HEK293 (cell line): Measurements from ENCODE around the gene SNAI1.
A peak's percentile ranks its signal among the peaks of the same experiment; 100 is the strongest.

Experiments used
- CTCF ChIA-PET: fragments of 350-600 bp; formaldehyde crosslinking; extraction: SDS; loops from one replicate; lab custom pipeline; 2021; ENCODE audit warnings: antibody characterized with exemption; lab: Yijun Ruan, JAX
- POLR2A ChIA-PET: fragments of 300-600 bp; formaldehyde crosslinking; extraction: SDS; loops from one replicate; lab custom pipeline; 2020; ENCODE audit warnings: antibody characterized with exemption, inconsistent platforms; lab: Yijun Ruan, JAX
- H3K27ac ChIP-seq: fragments of 200-500 bp; sonication (Bioruptor generic); 2 replicates; pipeline ENCODE4 v1.5.1; 2014; ENCODE audit warnings: low read depth, low read length, control low read depth, inconsistent platforms; ENCODE audit errors: extremely low read depth
- H3K36me3 ChIP-seq, 2 experiments: fragments of 200-500 bp in 1 of 2; sonication (Bioruptor generic) in 1 of 2; 1 replicate in 1 of 2; 2 replicates in 1 of 2; pipeline ENCODE4 v1.5.1; 2014 to 2017; ENCODE audit warnings: inconsistent platforms in 2 of 2, low read length in 2 of 2; ENCODE audit not compliant: control insufficient read depth in 2 of 2, insufficient read depth in 1 of 2
- H3K4me1 ChIP-seq: fragments of 200-500 bp; sonication (Bioruptor generic); 2 replicates; pipeline ENCODE4 v1.5.1; 2014; ENCODE audit warnings: mild to moderate bottlenecking, low read length, inconsistent platforms; ENCODE audit not compliant: control insufficient read depth, insufficient read depth
- H3K4me3 ChIP-seq: 2 replicates; pipeline ENCODE4 v1.5.1; 2011; ENCODE audit warnings: low read depth, mild to moderate bottlenecking, control low read depth, low read length, moderate library complexity
- H3K9me3 ChIP-seq: fragments of 200-500 bp; sonication (Bioruptor generic); 2 replicates; pipeline ENCODE4 v1.5.1; 2014; ENCODE audit warnings: low read depth, low read length, inconsistent platforms; ENCODE audit not compliant: control insufficient read depth, insufficient read depth
- GLIS1 ChIP-seq: fragments of 450-650 bp; formaldehyde crosslinking; IDR thresholded peaks from 2 replicates; pipeline ENCODE4 v1.5.1; 2016; ENCODE audit warnings: missing biosample characterization, missing genetic modification characterization
- IKZF3 ChIP-seq: fragments of 450-650 bp; IDR thresholded peaks from 2 replicates; pipeline ENCODE4 v1.5.0; 2018; ENCODE audit warnings: missing biosample characterization, mild to moderate bottlenecking, missing genetic modification characterization, moderate library complexity
- REPIN1 ChIP-seq: fragments of 450-650 bp; formaldehyde crosslinking; IDR thresholded peaks from 2 replicates; pipeline ENCODE4 v1.5.1; 2017; ENCODE audit warnings: missing biosample characterization, missing genetic modification characterization, low read depth
- SCRT1 ChIP-seq: fragments of 450-650 bp; formaldehyde crosslinking; IDR thresholded peaks from 2 replicates; pipeline ENCODE4 v1.5.1; 2016; ENCODE audit warnings: missing biosample characterization, missing genetic modification characterization, borderline replicate concordance
- ZBTB10 ChIP-seq: fragments of 450-650 bp; formaldehyde crosslinking; IDR thresholded peaks from 2 replicates; pipeline ENCODE4 v1.5.1; 2016; ENCODE audit warnings: missing biosample characterization, missing genetic modification characterization
- ZBTB7A ChIP-seq: fragments of 450-650 bp; formaldehyde crosslinking; IDR thresholded peaks from 2 replicates; pipeline ENCODE4 v1.5.1; 2016; ENCODE audit warnings: low read depth, missing biosample characterization, missing genetic modification characterization
- ZFP69B ChIP-seq: fragments of 450-650 bp; formaldehyde crosslinking; IDR thresholded peaks from 2 replicates; pipeline ENCODE4 v1.5.1; 2016; ENCODE audit warnings: missing biosample characterization, missing genetic modification characterization
- ZIC2 ChIP-seq: fragments of 450-650 bp; formaldehyde crosslinking; IDR thresholded peaks from 2 replicates; pipeline ENCODE4 v1.5.1; 2016; ENCODE audit warnings: missing biosample characterization, missing genetic modification characterization
- ZNF175 ChIP-seq: fragments of 450-650 bp; formaldehyde crosslinking; IDR thresholded peaks from 2 replicates; pipeline ENCODE4 v1.5.1; 2016; ENCODE audit warnings: missing biosample characterization, missing genetic modification characterization
- ZNF202 ChIP-seq: fragments of 450-650 bp; formaldehyde crosslinking; IDR thresholded peaks from 2 replicates; pipeline ENCODE4 v1.5.1; 2016; ENCODE audit warnings: missing biosample characterization, missing genetic modification characterization, borderline replicate concordance
- ZNF221 ChIP-seq: fragments of 450-650 bp; formaldehyde crosslinking; IDR thresholded peaks from 2 replicates; pipeline ENCODE4 v1.5.1; 2017; ENCODE audit warnings: missing biosample characterization, missing genetic modification characterization, borderline replicate concordance
- ZNF311 ChIP-seq: fragments of 450-650 bp; formaldehyde crosslinking; IDR thresholded peaks from 2 replicates; pipeline ENCODE4 v1.5.1; 2017; ENCODE audit warnings: missing biosample characterization, missing genetic modification characterization, borderline replicate concordance
- ZNF510 ChIP-seq: fragments of 450-650 bp; formaldehyde crosslinking; IDR thresholded peaks from 2 replicates; pipeline ENCODE4 v1.5.1; 2018; ENCODE audit warnings: mild to moderate bottlenecking, missing genetic modification characterization, missing biosample characterization; ENCODE audit not compliant: insufficient replicate concordance
- ZNF585B ChIP-seq: fragments of 450-650 bp; formaldehyde crosslinking; IDR thresholded peaks from 2 replicates; pipeline ENCODE4 v1.5.1; 2016; ENCODE audit warnings: missing biosample characterization, missing genetic modification characterization
- ZNF600 ChIP-seq: fragments of 450-650 bp; formaldehyde crosslinking; IDR thresholded peaks from 2 replicates; pipeline ENCODE4 v1.5.1; 2016; ENCODE audit warnings: missing biosample characterization, missing genetic modification characterization
- ZNF624 ChIP-seq: fragments of 450-650 bp; formaldehyde crosslinking; IDR thresholded peaks from 2 replicates; pipeline ENCODE4 v1.5.1; 2017; ENCODE audit warnings: missing biosample characterization, missing genetic modification characterization
- ZNF658 ChIP-seq: fragments of 450-650 bp; formaldehyde crosslinking; IDR thresholded peaks from 2 replicates; pipeline ENCODE4; 2016; ENCODE audit warnings: missing biosample characterization, missing genetic modification characterization
- ZNF677 ChIP-seq: fragments of 450-650 bp; IDR thresholded peaks from 2 replicates; pipeline ENCODE4 v1.5.0; 2018; ENCODE audit warnings: missing biosample characterization, mild to moderate bottlenecking, missing genetic modification characterization, moderate library complexity
- ZNF768 ChIP-seq: fragments of 450-650 bp; formaldehyde crosslinking; IDR thresholded peaks from 2 replicates; pipeline ENCODE4 v1.5.1; 2018; ENCODE audit warnings: missing biosample characterization, mild to moderate bottlenecking, missing genetic modification characterization
- ZNF830 ChIP-seq: fragments of 450-650 bp; IDR thresholded peaks from 2 replicates; pipeline ENCODE4 v1.5.0; 2018; ENCODE audit warnings: missing biosample characterization, missing genetic modification characterization, low read depth, mild to moderate bottlenecking, moderate library complexity
- ZSCAN16 ChIP-seq: fragments of 450-650 bp; formaldehyde crosslinking; IDR thresholded peaks from 2 replicates; pipeline ENCODE4 v1.5.1; 2016; ENCODE audit warnings: missing biosample characterization, missing genetic modification characterization
- TF ChIP-seq, protein P1 (sequence below): fragments of 450-650 bp; formaldehyde crosslinking; IDR thresholded peaks from 2 replicates; pipeline ENCODE4 v1.5.1; 2017; ENCODE audit warnings: missing biosample characterization, missing genetic modification characterization
- TF ChIP-seq, protein P2 (sequence below): fragments of 450-650 bp; formaldehyde crosslinking; IDR thresholded peaks from 2 replicates; pipeline ENCODE4 v1.5.1; 2017; ENCODE audit warnings: missing biosample characterization, missing genetic modification characterization
- TF ChIP-seq, protein P3 (sequence below): fragments of 450-650 bp; formaldehyde crosslinking; IDR thresholded peaks from 2 replicates; pipeline ENCODE4 v1.5.1; 2016; ENCODE audit warnings: missing biosample characterization, missing genetic modification characterization

Gene SNAI1

DNA sequence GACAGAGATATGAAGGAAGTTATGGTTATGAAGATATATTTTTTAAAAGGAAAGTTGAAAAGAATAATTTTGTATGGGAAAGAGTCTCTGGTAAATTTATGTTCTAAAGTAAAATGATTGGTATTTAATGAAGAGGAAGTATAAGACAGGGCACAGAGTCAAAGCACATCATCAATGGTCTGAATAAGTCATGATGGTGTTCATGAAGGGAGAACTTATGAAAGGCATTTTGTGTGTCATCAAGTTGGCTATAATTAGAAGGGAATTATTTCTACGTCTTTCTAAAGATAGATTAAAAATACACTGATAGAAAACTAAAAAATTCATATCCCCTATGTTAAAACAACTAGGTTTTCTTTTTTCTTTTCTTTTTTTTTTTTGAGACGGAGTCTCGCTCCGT lies 21.4 kb upstream of the SNAI1 start:
- no peak overlapping the region for H3K27ac ChIP-seq
- H3K9me3 ChIP-seq, result no peaks in the 10 kb centered on the region
- TF ChIP-seq ZNF830 (tag by site-specific recombination), result no peak
- TF ChIP-seq REPIN1 (tag by site-specific recombination), result no peak
- TF ChIP-seq, protein P1, sequence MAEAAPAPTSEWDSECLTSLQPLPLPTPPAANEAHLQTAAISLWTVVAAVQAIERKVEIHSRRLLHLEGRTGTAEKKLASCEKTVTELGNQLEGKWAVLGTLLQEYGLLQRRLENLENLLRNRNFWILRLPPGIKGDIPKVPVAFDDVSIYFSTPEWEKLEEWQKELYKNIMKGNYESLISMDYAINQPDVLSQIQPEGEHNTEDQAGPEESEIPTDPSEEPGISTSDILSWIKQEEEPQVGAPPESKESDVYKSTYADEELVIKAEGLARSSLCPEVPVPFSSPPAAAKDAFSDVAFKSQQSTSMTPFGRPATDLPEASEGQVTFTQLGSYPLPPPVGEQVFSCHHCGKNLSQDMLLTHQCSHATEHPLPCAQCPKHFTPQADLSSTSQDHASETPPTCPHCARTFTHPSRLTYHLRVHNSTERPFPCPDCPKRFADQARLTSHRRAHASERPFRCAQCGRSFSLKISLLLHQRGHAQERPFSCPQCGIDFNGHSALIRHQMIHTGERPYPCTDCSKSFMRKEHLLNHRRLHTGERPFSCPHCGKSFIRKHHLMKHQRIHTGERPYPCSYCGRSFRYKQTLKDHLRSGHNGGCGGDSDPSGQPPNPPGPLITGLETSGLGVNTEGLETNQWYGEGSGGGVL (tag by site-specific recombination), result no peak
- TF ChIP-seq ZNF677 (tag by site-specific recombination), result no peak
- no peak for TF ChIP-seq ZFP69B (tag by site-specific recombination)
- no peak for TF ChIP-seq ZNF221 (tag by site-specific recombination)
- TF ChIP-seq GLIS1 (tag by site-specific recombination), result no peak
- TF ChIP-seq ZNF175 (tag by site-specific recombination), result no peak
- no peak for TF ChIP-seq ZNF658 (tag by site-specific recombination)
- TF ChIP-seq ZNF311 (tag by site-specific recombination), result no peak
- TF ChIP-seq, protein P2, sequence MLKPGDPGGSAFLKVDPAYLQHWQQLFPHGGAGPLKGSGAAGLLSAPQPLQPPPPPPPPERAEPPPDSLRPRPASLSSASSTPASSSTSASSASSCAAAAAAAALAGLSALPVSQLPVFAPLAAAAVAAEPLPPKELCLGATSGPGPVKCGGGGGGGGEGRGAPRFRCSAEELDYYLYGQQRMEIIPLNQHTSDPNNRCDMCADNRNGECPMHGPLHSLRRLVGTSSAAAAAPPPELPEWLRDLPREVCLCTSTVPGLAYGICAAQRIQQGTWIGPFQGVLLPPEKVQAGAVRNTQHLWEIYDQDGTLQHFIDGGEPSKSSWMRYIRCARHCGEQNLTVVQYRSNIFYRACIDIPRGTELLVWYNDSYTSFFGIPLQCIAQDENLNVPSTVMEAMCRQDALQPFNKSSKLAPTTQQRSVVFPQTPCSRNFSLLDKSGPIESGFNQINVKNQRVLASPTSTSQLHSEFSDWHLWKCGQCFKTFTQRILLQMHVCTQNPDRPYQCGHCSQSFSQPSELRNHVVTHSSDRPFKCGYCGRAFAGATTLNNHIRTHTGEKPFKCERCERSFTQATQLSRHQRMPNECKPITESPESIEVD (tag by site-specific recombination), result no peak
- TF ChIP-seq ZNF624 (tag by site-specific recombination), result no peak
- TF ChIP-seq ZNF510 (tag by site-specific recombination), result no peak
- no peak for TF ChIP-seq ZNF768 (tag by site-specific recombination)
- TF ChIP-seq ZBTB7A (tag by site-specific recombination), result no peak
- TF ChIP-seq SCRT1 (tag by site-specific recombination), result no peak
- no peak for TF ChIP-seq ZNF585B (tag by site-specific recombination)
- TF ChIP-seq ZNF202 (tag by site-specific recombination), result no peak
- H3K36me3 ChIP-seq, result peaks cover 2 to 14% of the 10 kb centered on the region in 2 experiments; a peak in 2 of 3 replicates
- H3K4me1 ChIP-seq, result no peaks in the 10 kb centered on the region
- ChIA-PET POLR2A (no interaction called here), CTCF (no interaction called here)
- H3K4me3 ChIP-seq, result no peak overlapping the region

DNA sequence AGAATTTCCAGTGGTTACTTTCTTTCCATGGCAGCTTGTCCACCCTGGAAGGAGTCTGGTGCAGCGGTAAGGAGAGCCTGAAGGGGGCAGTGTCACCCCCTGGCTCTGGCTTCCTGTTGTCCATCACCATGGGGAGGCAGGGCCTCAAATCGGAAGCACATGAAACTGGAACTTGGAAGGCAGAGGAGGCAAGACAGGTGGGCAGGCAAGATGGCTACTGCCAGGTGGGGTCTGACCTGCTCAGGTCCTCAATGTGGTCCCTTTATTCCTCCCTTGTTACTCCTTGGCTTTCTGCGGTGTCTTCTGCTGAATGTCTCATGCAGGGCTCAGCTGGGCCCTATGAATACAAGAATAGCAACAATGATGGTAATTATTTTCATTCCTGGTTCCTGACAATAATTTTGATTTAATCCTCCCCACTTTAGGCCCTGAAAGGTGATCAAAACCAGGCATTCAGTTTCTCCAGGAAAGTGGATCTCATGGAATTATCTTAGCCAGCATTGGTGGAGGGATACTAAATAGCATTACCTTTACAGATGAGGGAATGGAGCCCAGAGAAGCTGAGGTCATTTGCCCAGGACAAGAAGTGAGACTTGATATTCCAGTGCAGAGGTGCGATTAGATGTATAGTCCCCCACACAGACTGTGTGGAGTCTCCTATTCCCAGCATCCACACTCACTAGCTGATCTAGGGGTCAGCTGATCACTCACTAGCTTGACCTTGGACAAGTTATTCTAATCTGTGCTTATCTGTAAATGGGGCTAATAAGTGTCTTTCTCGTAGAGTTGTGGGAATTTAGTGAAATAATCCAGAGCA lies 17.6 kb upstream of the SNAI1 start:
- Histone ChIP-seq H3K4me3 (no peak overlapping the region), H3K4me1 (no peaks in the 10 kb centered on the region), H3K9me3 (no peaks in the 10 kb centered on the region)
- TF ChIP-seq ZBTB10 (tag by site-specific recombination) (no peak), ZSCAN16 (tag by site-specific recombination) (no peak), IKZF3 (0 out of 2 replicates have a peak, but pooled peaks have one; percentile 18), ZNF600 (tag by site-specific recombination) (peak; percentile 55; the same call in 1 of the 2 replicates), ZIC2 (tag by site-specific recombination) (peak; percentile 46; the same call in 1 of the 2 replicates)
- TF ChIP-seq, protein P3, sequence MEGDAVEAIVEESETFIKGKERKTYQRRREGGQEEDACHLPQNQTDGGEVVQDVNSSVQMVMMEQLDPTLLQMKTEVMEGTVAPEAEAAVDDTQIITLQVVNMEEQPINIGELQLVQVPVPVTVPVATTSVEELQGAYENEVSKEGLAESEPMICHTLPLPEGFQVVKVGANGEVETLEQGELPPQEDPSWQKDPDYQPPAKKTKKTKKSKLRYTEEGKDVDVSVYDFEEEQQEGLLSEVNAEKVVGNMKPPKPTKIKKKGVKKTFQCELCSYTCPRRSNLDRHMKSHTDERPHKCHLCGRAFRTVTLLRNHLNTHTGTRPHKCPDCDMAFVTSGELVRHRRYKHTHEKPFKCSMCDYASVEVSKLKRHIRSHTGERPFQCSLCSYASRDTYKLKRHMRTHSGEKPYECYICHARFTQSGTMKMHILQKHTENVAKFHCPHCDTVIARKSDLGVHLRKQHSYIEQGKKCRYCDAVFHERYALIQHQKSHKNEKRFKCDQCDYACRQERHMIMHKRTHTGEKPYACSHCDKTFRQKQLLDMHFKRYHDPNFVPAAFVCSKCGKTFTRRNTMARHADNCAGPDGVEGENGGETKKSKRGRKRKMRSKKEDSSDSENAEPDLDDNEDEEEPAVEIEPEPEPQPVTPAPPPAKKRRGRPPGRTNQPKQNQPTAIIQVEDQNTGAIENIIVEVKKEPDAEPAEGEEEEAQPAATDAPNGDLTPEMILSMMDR (tag by site-specific recombination), result peak; percentile 66
- TF ChIP-seq, all 188 proteins: peak for 4
- H3K36me3 ChIP-seq, result no peaks in the 10 kb centered on the region; a peak in 1 of 3 replicates
- ChIA-PET CTCF (interaction anchor here (0.6 to 3.6 kb wide), 24 partner anchors 8 to 530 kb away, joined by 3 to 21 read pairs (median 4); partner anchors contain the start of genes PEDS1 and RNF114), POLR2A (no interaction called here)
- H3K27ac ChIP-seq, result no peak overlapping the region
